HG03025 (cell line): ENCODE measurements around the gene SHFL.

Experiments
- ATAC-seq: cut with Tn5 transposase; IDR thresholded peaks from one replicate; pipeline ENCODE4 v1.9.1; 2021; ENCODE audit warnings: mild to moderate bottlenecking, moderate library complexity; ENCODE audit not compliant: unreplicated experiment, low FRiP score

Gene SHFL

GRCh38 chr19:10106100-10106936 is 20.2 kb downstream of the SHFL start, which contains the start of gene PPAN:
Gene PPAN (plus strand): TSS chr19:10106362. CDS start chr19:10106395, 33 bp downstream.
- peak; percentile 41 for ATAC-seq

GRCh38 chr19:10107254-10107653 is 21.1 kb downstream of the SHFL start:
- no peak for ATAC-seq

GRCh38 chr19:10107817-10108367 is 21.8 kb downstream of the SHFL start:
- ATAC-seq: no peak

- ATAC-seq: no peak
Measured at GRCh38 chr19:10109528-10109927, 23.4 kb downstream of the SHFL start.

GRCh38 chr19:10110076-10110971 is 24.2 kb downstream of the SHFL start:
- no peak for ATAC-seq

GRCh38 chr19:10110972-10111317 is 24.8 kb downstream of the SHFL start:
- no peak for ATAC-seq

GRCh38 chr19:10111405-10111811 is 25.3 kb downstream of the SHFL start, which contains the start of gene P2RY11:
Gene P2RY11 (plus strand): TSS chr19:10111693. CDS start chr19:10111722, 29 bp downstream.
- no peak for ATAC-seq

- no peak for ATAC-seq
Measured at GRCh38 chr19:10112037-10112761, 26.1 kb downstream of the SHFL start.

- no peak for ATAC-seq
Measured at GRCh38 chr19:10112895-10113591, 26.9 kb downstream of the SHFL start.

- no peak for ATAC-seq
Measured at GRCh38 chr19:10113592-10113963, 27.5 kb downstream of the SHFL start.

GRCh38 chr19:10113964-10114650 is 28.0 kb downstream of the SHFL start:
- ATAC-seq: no peak

- ATAC-seq: no peak
Measured at GRCh38 chr19:10114651-10115391, 28.7 kb downstream of the SHFL start.

- no peak for ATAC-seq
Measured at GRCh38 chr19:10115392-10116084, 29.4 kb downstream of the SHFL start.

GRCh38 chr19:10116085-10116865 is 30.2 kb downstream of the SHFL start:
- ATAC-seq: no peak

- ATAC-seq: no peak
Measured at GRCh38 chr19:10116866-10117616, 30.9 kb downstream of the SHFL start.

- ATAC-seq: peak; percentile 18
Measured at GRCh38 chr19:10118960-10119359, 32.8 kb downstream of the SHFL start.
